ENCODE measurements around the gene ZGRF1.
"Not testable (repeated sequence)": the region's sequence is repeated elsewhere in the genome, so short reads cannot be mapped to it uniquely, and the experiment has no call there.

Gene ZGRF1

DNA sequence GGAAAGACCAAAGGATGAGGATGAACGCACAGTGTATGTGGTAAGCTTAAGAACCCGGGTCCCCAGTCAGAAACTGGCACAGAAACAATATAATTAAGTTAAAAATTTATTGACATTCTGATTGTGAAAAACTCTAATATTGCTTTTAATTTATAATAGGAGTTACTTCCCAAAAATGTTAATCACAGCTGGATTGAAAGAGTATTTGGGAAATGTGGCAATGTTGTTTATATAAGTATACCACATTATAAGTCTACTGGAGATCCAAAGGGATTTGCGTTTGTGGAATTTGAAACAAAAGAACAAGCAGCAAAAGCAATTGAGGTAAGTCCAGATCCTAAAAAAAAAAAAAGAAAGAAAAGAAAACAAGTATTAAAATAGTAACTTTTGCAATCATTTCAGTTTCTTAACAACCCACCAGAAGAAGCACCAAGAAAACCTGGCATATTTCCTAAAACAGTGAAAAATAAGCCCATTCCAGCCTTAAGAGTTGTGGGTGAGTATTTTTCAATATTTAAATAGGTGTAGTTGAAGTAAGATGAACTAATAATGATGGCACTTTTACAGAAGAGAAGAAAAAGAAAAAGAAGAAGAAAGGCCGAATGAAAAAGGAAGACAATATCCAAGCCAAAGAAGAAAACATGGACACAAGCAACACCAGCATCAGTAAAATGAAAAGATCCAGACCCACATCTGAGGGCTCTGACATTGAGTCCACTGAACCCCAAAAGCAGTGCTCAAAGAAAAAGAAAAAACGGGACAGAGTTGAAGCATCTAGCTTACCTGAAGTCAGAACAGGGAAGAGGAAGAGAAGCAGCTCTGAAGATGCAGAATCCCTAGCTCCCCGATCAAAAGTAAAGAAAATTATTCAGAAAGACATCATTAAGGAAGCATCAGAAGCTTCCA is 10.2 kb upstream of the ZGRF1 start:
- peak overlapping the region; percentile 97 for H3K18ac ChIP-seq (ENCODE audit: low read length)
- H2BK120ac ChIP-seq (ENCODE audit: low read depth, low read length), result peak overlapping the region; percentile 67
- peaks cover 2% of the 10 kb centered on the region for H3K36me3 ChIP-seq (ENCODE audit: control insufficient read depth, insufficient read depth, low read length)
- H3K4me3 ChIP-seq (ENCODE audit: low read length), result peak overlapping the region; percentile 98
- H2AK5ac ChIP-seq (ENCODE audit: low read length), result no peak overlapping the region
- H3K9ac ChIP-seq (ENCODE audit: low read length), result peak overlapping the region; percentile 98
- H3K23ac ChIP-seq (ENCODE audit: low read length), result no peak overlapping the region
- peak overlapping the region; percentile 58 for H3K4me2 ChIP-seq (ENCODE audit: low read length)
- peak overlapping the region; percentile 96 for H4K5ac ChIP-seq (ENCODE audit: low read length)
- peaks cover 6% of the 10 kb centered on the region for H3K4me1 ChIP-seq (ENCODE audit: control insufficient read depth, low read depth, low read length)
- DNase-seq, result no peak
- H2BK15ac ChIP-seq (replicated peaks; ENCODE audit: low read depth), result no peak overlapping the region
- H4K8ac ChIP-seq (ENCODE audit: low read depth, low read length), result peak overlapping the region; percentile 81
- peak overlapping the region; percentile 100 for H3K27ac ChIP-seq (ENCODE audit: low read depth, low read length)
- H3K79me1 ChIP-seq (ENCODE audit: low read length), result peaks cover 5% of the 10 kb centered on the region
- peak overlapping the region; percentile 93 for H2BK5ac ChIP-seq (ENCODE audit: low read length)
- peak overlapping the region; percentile 88 for H3K56ac ChIP-seq (ENCODE audit: low read length)
- H3K27me3 ChIP-seq (ENCODE audit: insufficient read depth, low read length, poor library complexity), result no peaks in the 10 kb centered on the region
- H3K79me2 ChIP-seq (ENCODE audit: control insufficient read depth, insufficient read depth, low read length), result peaks cover 10% of the 10 kb centered on the region
- no CpG with 5 or more reads among the region's 6 CpGs for WGBS (ENCODE audit: extremely low coverage, insufficient coverage, low lambda C conversion rate)
- no peak overlapping the region for H3K4ac ChIP-seq (ENCODE audit: low read depth, low read length)

DNA sequence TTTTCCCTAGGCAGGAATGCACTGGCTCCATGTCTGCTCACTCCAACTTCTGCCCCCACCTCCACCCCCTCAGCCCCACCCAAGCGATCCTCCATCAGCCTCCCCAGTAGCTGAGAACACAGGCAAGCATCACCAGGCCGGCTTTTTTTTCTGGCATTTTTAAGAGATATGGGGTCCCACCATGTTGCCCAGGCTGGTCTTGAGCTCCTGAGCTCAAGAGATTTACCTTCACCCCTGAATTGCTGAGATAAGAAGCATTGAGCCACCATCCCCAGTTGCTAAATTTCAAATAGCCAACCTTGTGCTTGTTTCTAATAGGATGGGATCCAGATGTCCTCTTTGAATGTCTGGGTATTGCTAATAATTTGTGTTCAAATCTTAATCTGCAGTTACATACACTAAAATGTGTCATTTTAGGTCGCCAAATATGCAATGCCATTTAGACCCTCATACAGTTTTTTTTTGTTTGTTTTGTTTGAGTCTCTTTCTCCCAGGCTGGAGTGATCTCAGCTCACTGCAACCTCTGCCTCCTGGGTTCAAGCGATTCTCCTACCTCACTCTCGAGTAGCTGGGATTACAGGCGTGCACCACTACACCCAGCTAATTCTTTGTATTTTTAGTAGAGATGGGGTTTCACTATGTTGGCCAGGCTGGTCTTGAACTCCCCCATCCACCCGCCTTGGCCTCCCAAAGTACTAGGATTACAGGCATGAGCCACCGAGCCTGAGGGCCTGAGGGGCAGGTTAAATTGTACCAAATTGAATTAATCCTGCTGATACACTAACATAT is 9.0 kb upstream of the ZGRF1 start:
- Histone ChIP-seq H3K56ac (ENCODE audit: low read length) (peak overlapping the region; percentile 9), H3K27ac (ENCODE audit: low read depth, low read length) (peak overlapping the region; percentile 86), H2BK15ac (replicated peaks; ENCODE audit: low read depth) (no peak overlapping the region), H3K79me1 (ENCODE audit: low read length) (peaks cover 7% of the 10 kb centered on the region), H3K36me3 (ENCODE audit: control insufficient read depth, insufficient read depth, low read length) (peaks cover 2% of the 10 kb centered on the region), H3K4ac (ENCODE audit: low read depth, low read length) (no peak overlapping the region), H3K79me2 (ENCODE audit: control insufficient read depth, insufficient read depth, low read length) (peaks cover 14% of the 10 kb centered on the region), H3K4me3 (ENCODE audit: low read length) (no peak overlapping the region), H3K23ac (ENCODE audit: low read length) (no peak overlapping the region), H3K9ac (ENCODE audit: low read length) (peak overlapping the region; percentile 43), H3K27me3 (ENCODE audit: insufficient read depth, low read length, poor library complexity) (no peaks in the 10 kb centered on the region), H2BK120ac (ENCODE audit: low read depth, low read length) (no peak overlapping the region), H3K18ac (ENCODE audit: low read length) (peak overlapping the region; percentile 28), H4K8ac (ENCODE audit: low read depth, low read length) (no peak overlapping the region), H2BK5ac (ENCODE audit: low read length) (no peak overlapping the region), H4K5ac (ENCODE audit: low read length) (no peak overlapping the region), H3K4me1 (ENCODE audit: control insufficient read depth, low read depth, low read length) (peaks cover 10% of the 10 kb centered on the region), H3K4me2 (ENCODE audit: low read length) (no peak overlapping the region), H2AK5ac (ENCODE audit: low read length) (no peak overlapping the region)
- WGBS (ENCODE audit: extremely low coverage, insufficient coverage, low lambda C conversion rate), result no CpG with 5 or more reads among the region's 8 CpGs
- peak; percentile 96 for DNase-seq

DNA sequence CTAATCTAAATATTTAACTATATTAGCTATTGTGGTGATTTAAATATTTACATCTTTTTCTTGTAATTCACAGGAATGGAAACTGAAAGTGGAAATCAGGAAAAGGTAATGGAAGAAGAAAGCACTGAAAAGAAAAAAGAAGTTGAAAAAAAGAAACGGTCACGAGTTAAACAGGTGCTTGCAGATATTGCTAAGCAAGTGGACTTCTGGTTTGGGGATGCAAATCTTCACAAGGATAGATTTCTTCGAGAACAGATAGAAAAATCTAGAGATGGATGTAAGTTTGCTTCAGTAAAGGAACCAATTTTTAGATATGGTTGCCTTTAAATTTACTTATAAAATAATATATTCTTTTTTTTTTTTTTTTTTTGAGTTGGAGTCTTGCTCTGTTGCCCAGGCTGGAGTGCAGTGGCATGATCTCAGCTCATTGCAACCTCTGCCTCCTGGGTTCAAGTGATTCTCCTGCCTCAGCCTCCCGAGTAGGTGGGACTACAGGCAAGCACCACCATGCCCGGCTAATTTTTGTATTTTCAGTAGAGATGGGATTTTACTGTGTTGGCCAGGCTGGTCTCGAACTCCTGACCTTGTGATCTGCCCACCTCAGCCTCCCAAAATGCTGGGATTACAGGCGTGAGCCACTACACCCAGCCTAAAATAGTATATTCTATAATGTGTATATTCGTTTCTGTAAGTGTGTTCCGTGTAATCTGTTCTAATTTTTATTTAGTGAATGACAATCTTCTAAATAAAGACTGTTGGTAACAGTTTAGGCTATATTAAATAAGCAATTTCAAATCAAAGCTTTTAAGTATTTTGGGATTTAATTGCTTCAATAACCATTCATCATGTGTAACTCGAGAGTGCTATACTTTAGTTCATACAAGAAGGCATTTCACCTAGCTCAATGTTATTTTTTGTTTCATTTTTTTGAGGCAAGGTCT is 8.2 kb upstream of the ZGRF1 start:
- not testable (repeated sequence) for H3K4me2 ChIP-seq (ENCODE audit: low read length); H3K4ac ChIP-seq (ENCODE audit: low read depth, low read length); H4K8ac ChIP-seq (ENCODE audit: low read depth, low read length); H3K4me1 ChIP-seq (ENCODE audit: control insufficient read depth, low read depth, low read length); H3K9ac ChIP-seq (ENCODE audit: low read length); H2BK15ac ChIP-seq (replicated peaks; ENCODE audit: low read depth); H3K27me3 ChIP-seq (ENCODE audit: insufficient read depth, low read length, poor library complexity); H2BK5ac ChIP-seq (ENCODE audit: low read length); H3K4me3 ChIP-seq (ENCODE audit: low read length); H3K23ac ChIP-seq (ENCODE audit: low read length); DNase-seq; H3K18ac ChIP-seq (ENCODE audit: low read length); H2AK5ac ChIP-seq (ENCODE audit: low read length); H4K5ac ChIP-seq (ENCODE audit: low read length); H3K36me3 ChIP-seq (ENCODE audit: control insufficient read depth, insufficient read depth, low read length); H3K79me1 ChIP-seq (ENCODE audit: low read length); H3K56ac ChIP-seq (ENCODE audit: low read length); H2BK120ac ChIP-seq (ENCODE audit: low read depth, low read length)
- Histone ChIP-seq H3K79me2 (ENCODE audit: control insufficient read depth, insufficient read depth, low read length) (peaks cover 21% of the 10 kb centered on the region), H3K27ac (ENCODE audit: low read depth, low read length) (peak overlapping the region; percentile 86)
- no CpG with 5 or more reads among the region's 10 CpGs for WGBS (ENCODE audit: extremely low coverage, insufficient coverage, low lambda C conversion rate)

DNA sequence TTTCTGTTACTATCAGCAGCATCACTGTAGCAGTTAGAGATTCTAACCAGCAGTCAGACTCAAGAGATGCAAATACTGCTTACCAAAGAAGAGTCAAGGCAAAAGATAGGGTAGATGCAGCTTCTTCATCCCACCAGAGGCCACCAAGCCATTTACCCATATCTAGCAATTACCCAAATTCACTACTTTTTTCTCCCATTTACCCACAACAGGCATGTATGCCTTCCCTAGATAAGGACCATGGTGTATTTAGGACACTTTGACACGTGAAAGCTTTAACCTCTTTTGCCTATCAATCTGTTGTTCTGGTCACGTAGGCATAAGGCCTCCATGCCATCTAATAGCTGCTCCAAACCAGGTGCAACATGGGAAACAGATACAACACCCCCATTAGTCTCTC is 5.8 kb upstream of the ZGRF1 start:
- Histone ChIP-seq H3K18ac (ENCODE audit: low read length) (no peak overlapping the region), H3K36me3 (ENCODE audit: control insufficient read depth, insufficient read depth, low read length) (peaks cover 2% of the 10 kb centered on the region), H3K56ac (ENCODE audit: low read length) (no peak overlapping the region), H3K27ac (ENCODE audit: low read depth, low read length) (no peak overlapping the region), H2AK5ac (ENCODE audit: low read length) (peak overlapping the region; percentile 67), H3K4me3 (ENCODE audit: low read length) (no peak overlapping the region), H3K23ac (ENCODE audit: low read length) (no peak overlapping the region), H3K4ac (ENCODE audit: low read depth, low read length) (no peak overlapping the region), H2BK15ac (replicated peaks; ENCODE audit: low read depth) (no peak overlapping the region), H4K8ac (ENCODE audit: low read depth, low read length) (no peak overlapping the region), H4K5ac (ENCODE audit: low read length) (no peak overlapping the region), H3K9ac (ENCODE audit: low read length) (no peak overlapping the region), H2BK120ac (ENCODE audit: low read depth, low read length) (no peak overlapping the region), H3K4me2 (ENCODE audit: low read length) (peak overlapping the region; percentile 3), H3K4me1 (ENCODE audit: control insufficient read depth, low read depth, low read length) (peaks cover 12% of the 10 kb centered on the region), H2BK5ac (ENCODE audit: low read length) (no peak overlapping the region), H3K27me3 (ENCODE audit: insufficient read depth, low read length, poor library complexity) (no peaks in the 10 kb centered on the region), H3K79me1 (ENCODE audit: low read length) (peaks cover 12% of the 10 kb centered on the region), H3K79me2 (ENCODE audit: control insufficient read depth, insufficient read depth, low read length) (peaks cover 37% of the 10 kb centered on the region)
- no CpG with 5 or more reads among the region's 2 CpGs for WGBS (ENCODE audit: extremely low coverage, insufficient coverage, low lambda C conversion rate)
- DNase-seq, result no peak

DNA sequence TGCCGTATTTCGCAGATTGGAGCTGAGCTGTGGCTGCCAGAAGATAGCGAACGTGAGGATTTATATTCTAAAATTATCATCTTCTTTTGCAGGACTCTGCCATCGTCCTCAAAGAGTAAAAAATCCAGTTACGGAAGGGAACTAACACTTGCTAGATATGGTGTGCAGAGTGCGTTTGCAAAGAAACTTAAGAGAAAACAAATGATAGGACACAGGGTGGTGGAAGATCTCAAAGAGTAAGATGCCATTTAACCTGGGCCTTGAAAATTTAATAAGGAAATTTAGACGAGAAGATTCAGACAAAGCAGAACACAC is 800 bp upstream of the ZGRF1 start:
- H4K5ac ChIP-seq (ENCODE audit: low read length), result no peak overlapping the region

More for the DNA sequence above, 800 bp upstream of the ZGRF1 start:
- DNase-seq, result no peak
- Histone ChIP-seq H3K18ac (ENCODE audit: low read length) (peak overlapping the region; percentile 29), H3K4me3 (ENCODE audit: low read length) (peak overlapping the region; percentile 77), H3K23ac (ENCODE audit: low read length) (no peak overlapping the region), H3K4me2 (ENCODE audit: low read length) (peak overlapping the region; percentile 29), H2BK15ac (replicated peaks; ENCODE audit: low read depth) (no peak overlapping the region), H3K4me1 (ENCODE audit: control insufficient read depth, low read depth, low read length) (peaks cover 9% of the 10 kb centered on the region), H3K79me1 (ENCODE audit: low read length) (peaks cover 9% of the 10 kb centered on the region), H2BK120ac (ENCODE audit: low read depth, low read length) (no peak overlapping the region), H3K79me2 (ENCODE audit: control insufficient read depth, insufficient read depth, low read length) (peaks cover 39% of the 10 kb centered on the region), H2BK5ac (ENCODE audit: low read length) (no peak overlapping the region), H2AK5ac (ENCODE audit: low read length) (no peak overlapping the region), H3K27me3 (ENCODE audit: insufficient read depth, low read length, poor library complexity) (no peaks in the 10 kb centered on the region), H4K8ac (ENCODE audit: low read depth, low read length) (peak overlapping the region; percentile 98), H3K36me3 (ENCODE audit: control insufficient read depth, insufficient read depth, low read length) (no peaks in the 10 kb centered on the region), H3K27ac (ENCODE audit: low read depth, low read length) (peak overlapping the region; percentile 36), H3K56ac (ENCODE audit: low read length) (peak overlapping the region; percentile 68), H3K4ac (ENCODE audit: low read depth, low read length) (no peak overlapping the region), H3K9ac (ENCODE audit: low read length) (peak overlapping the region; percentile 60)
- WGBS (ENCODE audit: extremely low coverage, insufficient coverage, low lambda C conversion rate), result no CpG with 5 or more reads among the region's 8 CpGs

Measured in mesendoderm (in vitro differentiated cells).